ENCODE data around the gene TNFRSF1A.

TNFRSF1A gene

GRCh38 chr12:6323340-6323994, 18.4 kb downstream of the TNFRSF1A start:
- no peak overlapping the region for H3K4me3 ChIP-seq (ENCODE audit: insufficient read depth, low read depth, low read length)
- H3K9me3 ChIP-seq (ENCODE audit: control insufficient read depth, low read length), result no peaks in the 10 kb centered on the region
- no peaks in the 10 kb centered on the region for H3K36me3 ChIP-seq (ENCODE audit: control insufficient read depth, insufficient read depth, low read length)
- peaks cover 29% of the 10 kb centered on the region for H3K4me1 ChIP-seq (ENCODE audit: control insufficient read depth, insufficient read depth, low read length)
- H3K27me3 ChIP-seq (ENCODE audit: control insufficient read depth, insufficient read depth, low read length, poor library complexity, severe bottlenecking), result no peaks in the 10 kb centered on the region
- 16% methylated on average over 14 of the region's 14 CpGs for WGBS, 2 experiments
- H3K27ac ChIP-seq (ENCODE audit: insufficient read depth, low read depth, low read length, poor library complexity, severe bottlenecking), result peak overlapping the region; percentile 71

- Histone ChIP-seq H3K4me1 (ENCODE audit: control insufficient read depth, insufficient read depth, low read length) (peaks cover 29% of the 10 kb centered on the region), H3K36me3 (ENCODE audit: control insufficient read depth, insufficient read depth, low read length) (no peaks in the 10 kb centered on the region), H3K4me3 (ENCODE audit: insufficient read depth, low read depth, low read length) (no peak overlapping the region), H3K9me3 (ENCODE audit: control insufficient read depth, low read length) (no peaks in the 10 kb centered on the region), H3K27me3 (ENCODE audit: control insufficient read depth, insufficient read depth, low read length, poor library complexity, severe bottlenecking) (no peaks in the 10 kb centered on the region), H3K27ac (ENCODE audit: insufficient read depth, low read depth, low read length, poor library complexity, severe bottlenecking) (peak overlapping the region; percentile 71)
- 1 to 5% methylated on average over 2 of the region's 2 CpGs for WGBS, 2 experiments
Measured at GRCh38 chr12:6322969-6323339, 18.9 kb downstream of the TNFRSF1A start.

GRCh38 chr12:6322352-6322751, 19.5 kb downstream of the TNFRSF1A start:
- H3K36me3 ChIP-seq (ENCODE audit: control insufficient read depth, insufficient read depth, low read length), result no peaks in the 10 kb centered on the region
- H3K4me1 ChIP-seq (ENCODE audit: control insufficient read depth, insufficient read depth, low read length), result peaks cover 34% of the 10 kb centered on the region
- H3K27me3 ChIP-seq (ENCODE audit: control insufficient read depth, insufficient read depth, low read length, poor library complexity, severe bottlenecking), result no peaks in the 10 kb centered on the region
- no peak overlapping the region for H3K4me3 ChIP-seq (ENCODE audit: insufficient read depth, low read depth, low read length)
- H3K9me3 ChIP-seq (ENCODE audit: control insufficient read depth, low read length), result no peaks in the 10 kb centered on the region
- 70 to 77% methylated on average over 4 of the region's 4 CpGs for WGBS, 2 experiments
- H3K27ac ChIP-seq (ENCODE audit: insufficient read depth, low read depth, low read length, poor library complexity, severe bottlenecking), result no peak overlapping the region

GRCh38 chr12:6321905-6322304, 20.0 kb downstream of the TNFRSF1A start:
- H3K9me3 ChIP-seq (ENCODE audit: control insufficient read depth, low read length), result no peaks in the 10 kb centered on the region
- no peak overlapping the region for H3K27ac ChIP-seq (ENCODE audit: insufficient read depth, low read depth, low read length, poor library complexity, severe bottlenecking)
- H3K27me3 ChIP-seq (ENCODE audit: control insufficient read depth, insufficient read depth, low read length, poor library complexity, severe bottlenecking), result no peaks in the 10 kb centered on the region
- H3K4me3 ChIP-seq (ENCODE audit: insufficient read depth, low read depth, low read length), result no peak overlapping the region
- peaks cover 38% of the 10 kb centered on the region for H3K4me1 ChIP-seq (ENCODE audit: control insufficient read depth, insufficient read depth, low read length)
- no peaks in the 10 kb centered on the region for H3K36me3 ChIP-seq (ENCODE audit: control insufficient read depth, insufficient read depth, low read length)
- 84 to 86% methylated on average over 6 of the region's 6 CpGs for WGBS, 2 experiments

GRCh38 chr12:6319446-6319845, 22.4 kb downstream of the TNFRSF1A start:
- H3K4me3 ChIP-seq (ENCODE audit: insufficient read depth, low read depth, low read length), result no peak overlapping the region
- 93 to 95% methylated on average over 4 of the region's 4 CpGs for WGBS, 2 experiments
- H3K27me3 ChIP-seq (ENCODE audit: control insufficient read depth, insufficient read depth, low read length, poor library complexity, severe bottlenecking), result no peaks in the 10 kb centered on the region
- H3K36me3 ChIP-seq (ENCODE audit: control insufficient read depth, insufficient read depth, low read length), result no peaks in the 10 kb centered on the region
- H3K4me1 ChIP-seq (ENCODE audit: control insufficient read depth, insufficient read depth, low read length), result peaks cover 31% of the 10 kb centered on the region
- no peak overlapping the region for H3K27ac ChIP-seq (ENCODE audit: insufficient read depth, low read depth, low read length, poor library complexity, severe bottlenecking)
- H3K9me3 ChIP-seq (ENCODE audit: control insufficient read depth, low read length), result no peaks in the 10 kb centered on the region

GRCh38 chr12:6318440-6318879, 23.4 kb downstream of the TNFRSF1A start:
- 93 to 95% methylated on average over 16 of the region's 16 CpGs for WGBS, 2 experiments
- no peaks in the 10 kb centered on the region for H3K27me3 ChIP-seq (ENCODE audit: control insufficient read depth, insufficient read depth, low read length, poor library complexity, severe bottlenecking)
- no peaks in the 10 kb centered on the region for H3K9me3 ChIP-seq (ENCODE audit: control insufficient read depth, low read length)
- no peak overlapping the region for H3K27ac ChIP-seq (ENCODE audit: insufficient read depth, low read depth, low read length, poor library complexity, severe bottlenecking)
- peaks cover 24% of the 10 kb centered on the region for H3K4me1 ChIP-seq (ENCODE audit: control insufficient read depth, insufficient read depth, low read length)
- H3K4me3 ChIP-seq (ENCODE audit: insufficient read depth, low read depth, low read length), result no peak overlapping the region
- H3K36me3 ChIP-seq (ENCODE audit: control insufficient read depth, insufficient read depth, low read length), result no peaks in the 10 kb centered on the region

- Histone ChIP-seq H3K4me1 (ENCODE audit: control insufficient read depth, insufficient read depth, low read length) (peaks cover 18% of the 10 kb centered on the region), H3K9me3 (ENCODE audit: control insufficient read depth, low read length) (no peaks in the 10 kb centered on the region), H3K27me3 (ENCODE audit: control insufficient read depth, insufficient read depth, low read length, poor library complexity, severe bottlenecking) (no peaks in the 10 kb centered on the region), H3K4me3 (ENCODE audit: insufficient read depth, low read depth, low read length) (no peak overlapping the region), H3K36me3 (ENCODE audit: control insufficient read depth, insufficient read depth, low read length) (no peaks in the 10 kb centered on the region), H3K27ac (ENCODE audit: insufficient read depth, low read depth, low read length, poor library complexity, severe bottlenecking) (no peak overlapping the region)
- WGBS, 2 experiments, result 95 to 96% methylated on average over 20 to 21 of the region's 21 CpGs
Measured at GRCh38 chr12:6317693-6318439, 24.0 kb downstream of the TNFRSF1A start.

GRCh38 chr12:6316921-6317692, 24.8 kb downstream of the TNFRSF1A start:
- no peak overlapping the region for H3K27ac ChIP-seq (ENCODE audit: insufficient read depth, low read depth, low read length, poor library complexity, severe bottlenecking)
- H3K36me3 ChIP-seq (ENCODE audit: control insufficient read depth, insufficient read depth, low read length), result no peaks in the 10 kb centered on the region
- 74 to 79% methylated on average over 21 of the region's 21 CpGs for WGBS, 2 experiments
- no peaks in the 10 kb centered on the region for H3K27me3 ChIP-seq (ENCODE audit: control insufficient read depth, insufficient read depth, low read length, poor library complexity, severe bottlenecking)
- H3K4me1 ChIP-seq (ENCODE audit: control insufficient read depth, insufficient read depth, low read length), result peaks cover 13% of the 10 kb centered on the region
- H3K4me3 ChIP-seq (ENCODE audit: insufficient read depth, low read depth, low read length), result no peak overlapping the region
- no peaks in the 10 kb centered on the region for H3K9me3 ChIP-seq (ENCODE audit: control insufficient read depth, low read length)

GRCh38 chr12:6315704-6316597, 25.9 kb downstream of the TNFRSF1A start:
- Histone ChIP-seq H3K4me1 (ENCODE audit: control insufficient read depth, insufficient read depth, low read length) (peaks cover 11% of the 10 kb centered on the region), H3K27me3 (ENCODE audit: control insufficient read depth, insufficient read depth, low read length, poor library complexity, severe bottlenecking) (peaks cover 9% of the 10 kb centered on the region), H3K27ac (ENCODE audit: insufficient read depth, low read depth, low read length, poor library complexity, severe bottlenecking) (no peak overlapping the region), H3K4me3 (ENCODE audit: insufficient read depth, low read depth, low read length) (no peak overlapping the region), H3K9me3 (ENCODE audit: control insufficient read depth, low read length) (no peaks in the 10 kb centered on the region), H3K36me3 (ENCODE audit: control insufficient read depth, insufficient read depth, low read length) (no peaks in the 10 kb centered on the region)
- WGBS, 2 experiments, result 91 to 92% methylated on average over 17 of the region's 17 CpGs

Data from ectodermal cell (in vitro differentiated cells).